HS-5 (cell line): ENCODE results near the gene VWDE.
"Not testable (repeated sequence)": the region's sequence is repeated elsewhere in the genome, so short reads cannot be mapped to it uniquely, and the experiment has no call there.

Source experiments
- DNase-seq: peaks from one replicate; pipeline ENCODE4 v3.0.0-alpha.2; 2012; ENCODE audit warnings: low read depth

Gene VWDE

GRCh38 chr7:12401538-12402364, 1.9 kb downstream of the VWDE start:
- DNase-seq, result no peak

- DNase-seq, result no peak
Observed at GRCh38 chr7:12398186-12398585, 5.5 kb downstream of the VWDE start.

GRCh38 chr7:12397671-12398070, 6.0 kb downstream of the VWDE start:
- no peak for DNase-seq

- not testable (repeated sequence) for DNase-seq
Observed at GRCh38 chr7:12396670-12397069, 7.0 kb downstream of the VWDE start.

GRCh38 chr7:12391922-12392615, 11.6 kb downstream of the VWDE start:
- no peak for DNase-seq

GRCh38 chr7:12389089-12389700, 14.5 kb downstream of the VWDE start:
- DNase-seq, result peak; percentile 67

- DNase-seq, result no peak
Observed at GRCh38 chr7:12386313-12386740, 17.3 kb downstream of the VWDE start.

GRCh38 chr7:12385364-12385786, 18.3 kb downstream of the VWDE start:
- no peak for DNase-seq

GRCh38 chr7:12383377-12383776, 20.3 kb downstream of the VWDE start:
- DNase-seq, result no peak

GRCh38 chr7:12378389-12378788, 25.3 kb downstream of the VWDE start:
- no peak for DNase-seq

GRCh38 chr7:12377406-12377805, 26.3 kb downstream of the VWDE start:
- no peak for DNase-seq

- no peak for DNase-seq
Observed at GRCh38 chr7:12373580-12374263, 29.9 kb downstream of the VWDE start.

GRCh38 chr7:12370249-12370648, 33.4 kb downstream of the VWDE start:
- DNase-seq, result no peak

- no peak for DNase-seq
Observed at GRCh38 chr7:12369756-12370155, 33.9 kb downstream of the VWDE start.

- DNase-seq, result no peak
Observed at GRCh38 chr7:12369072-12369471, 34.6 kb downstream of the VWDE start.

GRCh38 chr7:12360948-12361347, 42.7 kb downstream of the VWDE start:
- no peak for DNase-seq

GRCh38 chr7:12358694-12359093, 45.0 kb downstream of the VWDE start:
- DNase-seq, result peak; percentile 69

GRCh38 chr7:12357508-12357907, 46.2 kb downstream of the VWDE start:
- no peak for DNase-seq

GRCh38 chr7:12351843-12352242, 51.8 kb downstream of the VWDE start:
- no peak for DNase-seq

GRCh38 chr7:12350971-12351370, 52.7 kb downstream of the VWDE start:
- DNase-seq, result no peak

GRCh38 chr7:12337095-12337494, 66.6 kb downstream of the VWDE start:
- no peak for DNase-seq
